NCI-H2196 treated with DMSO at 0.1 percent for 48 hours (cell line): ENCODE results near the gene CTNNA2.

Source experiments
- DNase-seq: peaks from one replicate; lab custom pipeline; 2025; ENCODE audit not compliant: unreplicated experiment; lab: John Stamatoyannopoulos, UW

CTNNA2 gene

GRCh38 chr2:79512442-79513401 lies at the start of gene CTNNA2:
Gene CTNNA2, plus strand, starts transcription at chr2:79513051.
- DNase-seq: peak; percentile 70

- DNase-seq: no peak
Observed at GRCh38 chr2:79487399-79487798, 25.5 kb upstream of the CTNNA2 start.

GRCh38 chr2:79511320-79511951 lies 1.4 kb upstream of the CTNNA2 start:
- no peak for DNase-seq

GRCh38 chr2:79513711-79514110 lies 860 bp downstream of the CTNNA2 start:
- DNase-seq: no peak

- no peak for DNase-seq
Observed at GRCh38 chr2:79529636-79530035, 16.8 kb downstream of the CTNNA2 start.

GRCh38 chr2:79530443-79530842 lies 17.6 kb downstream of the CTNNA2 start:
- peak; percentile 2 for DNase-seq

GRCh38 chr2:79547568-79547967 lies 34.7 kb downstream of the CTNNA2 start:
- DNase-seq: no peak

GRCh38 chr2:79552653-79553052 lies 39.8 kb downstream of the CTNNA2 start:
- no peak for DNase-seq

GRCh38 chr2:79554899-79555298 lies 42.0 kb downstream of the CTNNA2 start:
- no peak for DNase-seq

- DNase-seq: no peak
Observed at GRCh38 chr2:79564065-79564464, 51.2 kb downstream of the CTNNA2 start.

- no peak for DNase-seq
Observed at GRCh38 chr2:79569048-79569447, 56.2 kb downstream of the CTNNA2 start.

GRCh38 chr2:79573895-79574674 lies 61.2 kb downstream of the CTNNA2 start:
- no peak for DNase-seq

GRCh38 chr2:79576451-79576850 lies 63.6 kb downstream of the CTNNA2 start:
- DNase-seq: no peak

GRCh38 chr2:79578952-79579351 lies 66.1 kb downstream of the CTNNA2 start:
- no peak for DNase-seq

GRCh38 chr2:79580175-79580574 lies 67.3 kb downstream of the CTNNA2 start:
- DNase-seq: no peak

GRCh38 chr2:79585701-79586433 lies 73.0 kb downstream of the CTNNA2 start:
- DNase-seq: no peak

GRCh38 chr2:79591281-79591680 lies 78.4 kb downstream of the CTNNA2 start:
- DNase-seq: no peak

- DNase-seq: no peak
Observed at GRCh38 chr2:79593237-79593867, 80.5 kb downstream of the CTNNA2 start.

- no peak for DNase-seq
Observed at GRCh38 chr2:79596403-79596802, 83.6 kb downstream of the CTNNA2 start.

- no peak for DNase-seq
Observed at GRCh38 chr2:79604748-79605147, 91.9 kb downstream of the CTNNA2 start.
